Activated CD8-positive, alpha-beta memory T cell treated with anti-CD3 and anti-CD28 coated beads, Interleukin-2, amount 50 U/mL, for 1 hour (primary cell): ENCODE data around the gene UFSP1.
A peak's percentile ranks its signal among the peaks of the same experiment; 100 is the strongest.
"Not testable (repeated sequence)": the region's sequence is repeated elsewhere in the genome, so short reads cannot be mapped to it uniquely, and the experiment has no call there.

Experiments
- DNase-seq: peaks from one replicate; pipeline ENCODE4 v3.0.0-alpha.2; 2020; ENCODE audit errors: extremely low read depth

UFSP1 gene

DNA sequence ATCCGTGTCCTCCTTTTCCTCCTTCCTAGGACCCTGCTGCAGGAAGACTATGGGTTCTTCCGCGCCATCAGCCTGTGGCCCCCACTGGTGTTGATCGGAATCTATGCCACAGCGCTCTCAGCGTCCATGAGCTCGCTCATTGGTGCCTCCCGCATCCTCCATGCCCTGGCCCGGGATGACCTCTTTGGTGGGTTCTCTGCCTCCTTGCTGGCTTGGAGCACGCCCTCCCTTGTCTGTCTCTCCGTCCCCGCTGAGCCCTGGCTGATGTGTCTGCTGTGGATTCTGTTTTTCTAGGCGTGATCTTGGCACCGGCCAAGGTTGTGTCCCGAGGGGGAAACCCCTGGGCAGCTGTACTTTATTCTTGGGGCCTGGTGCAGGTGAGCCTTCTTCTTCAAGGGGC lies 29.7 kb downstream of the UFSP1 start:
- DNase-seq = no peak

GRCh38 chr7:100856871-100857282 lies 32.6 kb downstream of the UFSP1 start:
- no peak for DNase-seq

- no peak for DNase-seq
Observed at GRCh38 chr7:100855515-100855914, 34.0 kb downstream of the UFSP1 start.

- not testable (repeated sequence) for DNase-seq
Observed at GRCh38 chr7:100854899-100855298, 34.6 kb downstream of the UFSP1 start.

DNA sequence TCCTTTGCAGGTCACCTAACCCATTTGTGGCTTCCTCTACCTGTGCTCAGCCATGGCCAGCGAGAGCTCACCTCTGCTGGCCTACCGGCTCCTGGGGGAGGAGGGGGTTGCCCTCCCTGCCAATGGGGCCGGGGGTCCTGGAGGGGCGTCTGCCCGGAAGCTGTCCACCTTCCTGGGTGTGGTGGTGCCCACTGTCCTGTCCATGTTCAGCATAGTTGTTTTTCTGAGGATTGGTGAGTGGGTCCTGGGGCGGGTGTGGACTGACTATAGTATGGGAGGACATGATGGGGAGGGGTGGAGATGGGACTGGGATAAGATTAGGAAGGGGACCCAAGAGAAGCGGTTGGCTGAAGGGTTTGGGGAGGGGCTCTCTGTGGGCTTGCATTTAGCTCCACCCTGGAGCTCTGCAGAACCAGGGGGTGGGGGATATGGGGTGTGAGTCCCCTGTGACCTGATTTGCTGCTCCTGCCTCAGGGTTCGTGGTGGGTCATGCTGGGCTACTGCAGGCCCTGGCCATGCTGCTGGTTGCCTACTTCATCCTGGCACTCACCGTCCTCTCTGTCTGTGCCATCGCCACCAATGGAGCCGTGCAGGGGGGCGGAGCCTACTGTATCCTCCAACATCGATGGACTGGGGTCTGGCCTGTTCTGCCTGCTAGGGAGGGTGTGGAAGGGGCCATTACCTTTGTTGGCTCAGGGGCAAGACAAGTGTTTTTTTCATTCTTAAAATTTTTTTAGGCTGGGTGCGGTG lies 35.2 kb downstream of the UFSP1 start:
- no peak for DNase-seq

- peak; percentile 52 for DNase-seq
Observed at GRCh38 chr7:100852048-100852872, 37.3 kb downstream of the UFSP1 start, which contains the start of gene SLC12A9. Gene SLC12A9 (plus strand): TSS chr7:100852713. CDS start chr7:100854198, 1,485 bp downstream.

DNA sequence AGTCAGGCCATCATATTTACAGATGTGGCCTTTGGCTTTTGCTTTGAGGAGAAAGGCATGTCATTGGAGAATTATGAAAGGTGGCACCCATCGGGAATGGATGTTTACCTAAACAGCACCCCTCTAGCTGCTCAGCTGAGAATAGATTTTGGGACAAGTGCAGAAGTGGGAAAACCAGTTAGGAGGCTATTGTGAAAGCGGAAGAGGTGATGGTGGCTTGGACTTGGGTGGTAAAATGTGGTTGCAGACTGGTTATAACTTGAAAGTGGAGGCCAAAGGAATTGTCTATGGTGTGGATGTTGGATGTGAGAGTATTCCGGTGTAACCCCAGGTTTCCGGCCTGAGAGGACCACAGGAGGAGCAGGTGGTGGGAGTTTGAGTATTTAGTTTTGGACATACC lies 42.2 kb downstream of the UFSP1 start:
- no peak for DNase-seq

GRCh38 chr7:100840470-100841100 lies 48.9 kb downstream of the UFSP1 start:
- DNase-seq = no peak

DNA sequence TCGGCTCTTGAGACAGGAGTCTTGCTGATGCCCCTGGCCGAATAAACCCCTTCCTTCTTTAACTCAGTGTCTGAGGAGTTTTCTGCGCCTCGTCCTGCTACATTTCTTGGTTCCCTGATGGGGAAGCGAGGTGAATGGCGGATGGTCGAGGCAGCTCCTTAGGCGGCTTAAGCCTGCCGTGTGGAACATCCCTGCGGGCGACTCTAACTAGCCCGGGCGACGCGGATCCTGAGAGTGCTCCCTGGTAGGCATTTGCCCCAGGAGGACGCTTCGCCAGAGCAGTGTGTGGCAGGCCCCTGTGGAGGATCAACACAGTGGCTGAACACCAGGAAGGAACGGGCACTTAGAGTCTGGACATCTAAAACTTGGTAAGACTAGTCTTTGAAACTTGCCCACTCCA lies 50.2 kb downstream of the UFSP1 start:
- DNase-seq = no peak
